H9 (cell line): ENCODE results near the gene SPATA20. TPM values are rescaled to one million over a fixed set of nuclear protein-coding genes. Genes with fewer than 3 reads are reported as not detected.

ENCODE experiments used
- DNase-seq: peaks from one replicate; pipeline ENCODE4 v3.0.0-alpha.2; 2017
- H2AFZ ChIP-seq: one replicate; pipeline ENCODE4 v1.6.1; 2013; ENCODE audit warnings: mild to moderate bottlenecking, low read length, control low read depth, moderate library complexity
- H2AK5ac ChIP-seq: 2 replicates; pipeline ENCODE4 v1.6.1; 2013; ENCODE audit warnings: low read length, control low read depth, mixed read lengths; ENCODE audit not compliant: insufficient read length
- H2BK120ac ChIP-seq: one replicate; pipeline ENCODE4 v1.6.1; 2013; ENCODE audit warnings: low read depth, mild to moderate bottlenecking, low read length, control low read depth, inconsistent platforms; ENCODE audit not compliant: poor library complexity, severe bottlenecking
- H2BK12ac ChIP-seq: 2 replicates; pipeline ENCODE4 v1.6.1; 2013; ENCODE audit warnings: low read length, control low read depth, mixed read lengths, low read depth; ENCODE audit not compliant: insufficient read length
- H2BK15ac ChIP-seq: 2 replicates; pipeline ENCODE4 v1.6.1; 2013; ENCODE audit warnings: low read depth, low read length, control low read depth
- H2BK20ac ChIP-seq: one replicate; pipeline ENCODE4 v1.6.1; 2013; ENCODE audit warnings: low read depth, mild to moderate bottlenecking, low read length, control low read depth, inconsistent platforms; ENCODE audit not compliant: poor library complexity, severe bottlenecking
- H2BK5ac ChIP-seq: 2 replicates; pipeline ENCODE4 v1.6.1; 2013; ENCODE audit warnings: low read length, control low read depth, mixed read lengths; ENCODE audit not compliant: insufficient read length
- H3K14ac ChIP-seq: 2 replicates; pipeline ENCODE4 v1.6.1; 2013; ENCODE audit warnings: low read length, control low read depth; ENCODE audit not compliant: insufficient read depth
- H3K18ac ChIP-seq: 2 replicates; pipeline ENCODE4 v1.6.1; 2013; ENCODE audit warnings: low read depth, mild to moderate bottlenecking, mixed read lengths, low read length, control low read depth; ENCODE audit not compliant: insufficient read length
- H3K23ac ChIP-seq: 2 replicates; pipeline ENCODE4 v1.6.1; 2013; ENCODE audit warnings: low read length, control low read depth, mixed read lengths, low read depth; ENCODE audit not compliant: insufficient read length
- H3K23me2 ChIP-seq: 2 replicates; pipeline ENCODE4 v1.6.1; 2013; ENCODE audit warnings: low read depth, mild to moderate bottlenecking, mixed read lengths, low read length, control low read depth; ENCODE audit not compliant: insufficient read length, poor library complexity, severe bottlenecking
- H3K27ac ChIP-seq: 2 replicates; pipeline ENCODE4 v1.5.1; 2013; ENCODE audit warnings: low read length, control low read depth, mixed read lengths, low read depth; ENCODE audit not compliant: insufficient read length
- H3K27me3 ChIP-seq: 2 replicates; pipeline ENCODE4 v1.6.1; 2013; ENCODE audit warnings: low read length, control low read depth, inconsistent platforms; ENCODE audit not compliant: insufficient read depth
- H3K4ac ChIP-seq: 2 replicates; pipeline ENCODE4 v1.6.1; 2013; ENCODE audit warnings: low read depth, mild to moderate bottlenecking, control low read depth, inconsistent platforms, low read length, moderate library complexity
- H3K4me1 ChIP-seq: 2 replicates; pipeline ENCODE4 v1.6.1; 2013; ENCODE audit warnings: low read length, control low read depth, inconsistent platforms; ENCODE audit not compliant: insufficient read depth
- H3K4me2 ChIP-seq: 2 replicates; pipeline ENCODE4 v1.6.1; 2013; ENCODE audit warnings: low read length, control low read depth, mixed read lengths; ENCODE audit not compliant: insufficient read length, insufficient read depth
- H3K56ac ChIP-seq: 2 replicates; pipeline ENCODE4 v1.6.1; 2013; ENCODE audit warnings: low read depth, mild to moderate bottlenecking, mixed read lengths, low read length, control low read depth; ENCODE audit not compliant: insufficient read length
- H3K79me1 ChIP-seq: 2 replicates; pipeline ENCODE4 v1.6.1; 2013; ENCODE audit warnings: low read depth, mild to moderate bottlenecking, moderate library complexity, low read length, control low read depth, inconsistent platforms; ENCODE audit not compliant: insufficient read depth, poor library complexity, severe bottlenecking
- H3K79me2 ChIP-seq: 2 replicates; pipeline ENCODE4 v1.6.1; 2013; ENCODE audit warnings: low read length, control low read depth, inconsistent platforms; ENCODE audit not compliant: insufficient read depth
- H3K9ac ChIP-seq: 2 replicates; pipeline ENCODE4 v1.6.1; 2013; ENCODE audit warnings: low read length, control low read depth, mixed read lengths; ENCODE audit not compliant: insufficient read length; ENCODE audit errors: extremely low read depth
- H3K9me3 ChIP-seq: one replicate; pipeline ENCODE4 v1.6.1; 2013; ENCODE audit warnings: low read depth, low read length, inconsistent platforms; ENCODE audit not compliant: control insufficient read depth
- H3T11ph ChIP-seq: one replicate; pipeline ENCODE4 v1.6.1; 2013; ENCODE audit warnings: mild to moderate bottlenecking, low read length, control low read depth, inconsistent platforms
- H4K20me1 ChIP-seq: one replicate; pipeline ENCODE4 v1.6.1; 2013; ENCODE audit not compliant: control insufficient read depth, insufficient read length, insufficient read depth
- H4K5ac ChIP-seq: 2 replicates; pipeline ENCODE4 v1.6.1; 2013; ENCODE audit warnings: low read depth, mild to moderate bottlenecking, mixed read lengths, low read length, control low read depth; ENCODE audit not compliant: insufficient read length
- H4K8ac ChIP-seq: replicated peaks from 2 replicates; pipeline ENCODE4 v1.6.1; 2013; ENCODE audit warnings: low read length, control low read depth, mixed read lengths, low read depth; ENCODE audit not compliant: insufficient read length
- H4K91ac ChIP-seq: 2 replicates; pipeline ENCODE4 v1.6.1; 2013; ENCODE audit warnings: low read depth, mild to moderate bottlenecking, moderate library complexity, mixed read lengths, low read length, control low read depth; ENCODE audit not compliant: insufficient read length
- H3K27ac Mint-ChIP-seq, 3 experiments: 2 replicates in 2 of 3; 3 replicates in 1 of 3; pipeline ENCODE4 v1.8.0; 2020 to 2021; ENCODE audit warnings: mixed read lengths in 3 of 3, mild to moderate bottlenecking in 1 of 3, moderate library complexity in 1 of 3
- H3K27me3 Mint-ChIP-seq: 2 replicates; pipeline ENCODE4 v1.8.0; 2021; ENCODE audit warnings: low read depth, mild to moderate bottlenecking, moderate library complexity, mixed read lengths
- H3K36me3 Mint-ChIP-seq, 3 experiments: 2 replicates in 2 of 3; 3 replicates in 1 of 3; pipeline ENCODE4 v1.8.0; 2020 to 2021; ENCODE audit warnings: low read depth in 3 of 3, mixed read lengths in 3 of 3; ENCODE audit not compliant: insufficient read depth in 1 of 3
- H3K4me1 Mint-ChIP-seq, 2 experiments: 2 replicates each; pipeline ENCODE4 v1.8.0; 2020; ENCODE audit warnings: mixed read lengths in 2 of 2
- H3K4me3 Mint-ChIP-seq, 2 experiments: 2 replicates in 1 of 2; 3 replicates in 1 of 2; pipeline ENCODE4 v1.8.0; 2020 to 2021; ENCODE audit warnings: mild to moderate bottlenecking in 2 of 2, mixed read lengths in 2 of 2, moderate library complexity in 1 of 2
- H3K9me3 Mint-ChIP-seq, 2 experiments: 2 replicates in 1 of 2; 3 replicates in 1 of 2; pipeline ENCODE4 v1.8.0; 2020; ENCODE audit warnings: mild to moderate bottlenecking in 2 of 2, mixed read lengths in 2 of 2, moderate library complexity in 1 of 2
- WGBS: extraction: QIAGEN DNeasy Blood & Tissue Kit; methylation state at CpG from one replicate; pipeline ENCODE4 v1.1.7; 2013; ENCODE audit warnings: missing lambda C conversion rate, low lambda C conversion rate, mixed read lengths; ENCODE audit not compliant: insufficient read length; ENCODE audit errors: extremely low coverage; 5-methylcytosine and 5-hydroxymethylcytosine counted together
- total RNA-seq: library from RNA; stranded (reverse); gene quantifications from 2 replicates; pipeline ENCODE4 v1.2.1, GENCODE V29; 2021
- TF ChIP-seq, protein P1 (sequence below): fragments of 200-600 bp; sonication (generic); conservative IDR thresholded peaks from 3 replicates; pipeline ENCODE4 v1.8.0; 2021; ENCODE audit warnings: antibody characterized with exemption, mild to moderate bottlenecking

Gene SPATA20
- total RNA-seq, 1 experiment from 2014 or later: 23.9 TPM

- Histone ChIP-seq H2BK12ac (no peak overlapping the region), H2BK120ac (no peak overlapping the region), H2BK15ac (no peak overlapping the region), H3K27ac (no peak overlapping the region), H3K4me1 (peaks cover 3% of the 10 kb centered on the region; the same call in 1 of the 2 replicates), H2AFZ (no peak overlapping the region), H4K91ac (no peak overlapping the region), H3K14ac (no peak overlapping the region), H2AK5ac (no peak overlapping the region), H3K56ac (no peak overlapping the region), H3K9me3 (no peaks in the 10 kb centered on the region), H4K8ac (no peak overlapping the region), H3K23ac (no peak overlapping the region), H3K79me1 (no peaks in the 10 kb centered on the region), H3T11ph (no peak overlapping the region), H2BK20ac (no peak overlapping the region), H3K9ac (no peak overlapping the region), H2BK5ac (no peak overlapping the region), H4K20me1 (no peaks in the 10 kb centered on the region), H3K27me3 (no peaks in the 10 kb centered on the region; the same call in 1 of the 2 replicates), H3K4ac (no peak overlapping the region), H3K4me2 (peak overlapping the region; percentile 70), H3K79me2 (no peaks in the 10 kb centered on the region), H3K23me2 (peaks cover 17% of the 10 kb centered on the region), H3K18ac (no peak overlapping the region), H4K5ac (no peak overlapping the region)
- peaks cover 0 to 5% (median 0%) of the 10 kb centered on the region in 3 experiments; a peak in 3 of 7 replicates for H3K36me3 Mint-ChIP-seq
- H3K4me1 Mint-ChIP-seq: peaks cover 37 to 39% of the 10 kb centered on the region in 2 experiments
- peaks cover 52% of the 10 kb centered on the region for H3K27me3 Mint-ChIP-seq
- DNase-seq: no peak
- no peaks in the 10 kb centered on the region; a peak in 1 of 5 replicates for H3K9me3 Mint-ChIP-seq
- TF ChIP-seq, protein P1, sequence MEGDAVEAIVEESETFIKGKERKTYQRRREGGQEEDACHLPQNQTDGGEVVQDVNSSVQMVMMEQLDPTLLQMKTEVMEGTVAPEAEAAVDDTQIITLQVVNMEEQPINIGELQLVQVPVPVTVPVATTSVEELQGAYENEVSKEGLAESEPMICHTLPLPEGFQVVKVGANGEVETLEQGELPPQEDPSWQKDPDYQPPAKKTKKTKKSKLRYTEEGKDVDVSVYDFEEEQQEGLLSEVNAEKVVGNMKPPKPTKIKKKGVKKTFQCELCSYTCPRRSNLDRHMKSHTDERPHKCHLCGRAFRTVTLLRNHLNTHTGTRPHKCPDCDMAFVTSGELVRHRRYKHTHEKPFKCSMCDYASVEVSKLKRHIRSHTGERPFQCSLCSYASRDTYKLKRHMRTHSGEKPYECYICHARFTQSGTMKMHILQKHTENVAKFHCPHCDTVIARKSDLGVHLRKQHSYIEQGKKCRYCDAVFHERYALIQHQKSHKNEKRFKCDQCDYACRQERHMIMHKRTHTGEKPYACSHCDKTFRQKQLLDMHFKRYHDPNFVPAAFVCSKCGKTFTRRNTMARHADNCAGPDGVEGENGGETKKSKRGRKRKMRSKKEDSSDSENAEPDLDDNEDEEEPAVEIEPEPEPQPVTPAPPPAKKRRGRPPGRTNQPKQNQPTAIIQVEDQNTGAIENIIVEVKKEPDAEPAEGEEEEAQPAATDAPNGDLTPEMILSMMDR: no peak
- H3K27ac Mint-ChIP-seq: peak overlapping the region in 1 of 3 experiments; percentile 28; a peak in 1 of 7 replicates
- no CpG with 5 or more reads among the region's 5 CpGs for WGBS
- H3K4me3 Mint-ChIP-seq: peak overlapping the region; percentile 65 to 84
Measured at GRCh38 chr17:50533185-50533584, 13.8 kb upstream of the SPATA20 start.
